CD1c-positive myeloid dendritic cell (primary cell): ENCODE measurements around the gene SLC25A22.
A peak's percentile ranks its signal among the peaks of the same experiment; 100 is the strongest.

Experiments
- DNase-seq: peaks from one replicate; pipeline ENCODE4 v3.0.0-alpha.2; 2016; ENCODE audit errors: extremely low spot score

The SLC25A22 gene

DNA sequence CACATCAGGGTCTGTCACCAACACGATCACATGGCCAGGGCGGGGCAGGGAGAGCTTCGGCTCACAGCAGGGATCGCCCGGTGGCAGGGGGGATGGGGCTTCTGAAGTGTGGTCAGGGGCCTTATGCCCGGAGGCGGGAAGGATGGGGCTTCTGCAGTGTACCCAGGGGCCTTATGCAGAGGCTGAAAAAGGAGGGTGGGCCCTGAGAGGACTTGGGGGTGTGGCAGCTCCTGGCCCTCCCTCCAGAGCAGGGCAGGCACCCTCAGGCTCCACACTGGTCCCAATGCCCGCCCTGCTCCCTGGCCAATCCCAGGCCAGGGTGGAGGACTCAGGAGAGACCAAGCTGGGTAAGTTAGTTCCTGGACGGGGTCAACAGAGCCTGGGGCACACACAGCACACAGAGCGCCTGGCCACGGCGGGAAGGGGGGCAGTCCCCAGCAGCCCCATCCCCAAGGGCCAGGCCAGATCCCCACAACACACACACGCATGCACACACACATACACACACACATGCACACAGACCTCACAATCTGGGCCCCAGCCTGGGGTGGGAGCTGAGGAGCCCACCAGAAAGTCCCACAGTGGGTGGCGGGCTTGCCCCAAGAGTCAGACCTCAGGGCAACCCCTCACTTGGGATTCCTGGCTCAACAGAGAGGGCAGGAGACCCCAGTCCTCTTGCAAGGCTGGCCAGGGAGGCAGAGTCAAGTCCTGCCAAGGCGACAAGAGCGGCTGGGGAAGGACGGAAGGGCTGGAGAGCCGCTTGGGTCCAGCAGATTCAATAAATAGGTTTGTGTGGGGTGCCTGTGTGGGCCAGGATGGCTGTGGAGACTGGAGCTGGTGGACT is 7.1 kb downstream of the SLC25A22 start:
- DNase-seq, result no peak

DNA sequence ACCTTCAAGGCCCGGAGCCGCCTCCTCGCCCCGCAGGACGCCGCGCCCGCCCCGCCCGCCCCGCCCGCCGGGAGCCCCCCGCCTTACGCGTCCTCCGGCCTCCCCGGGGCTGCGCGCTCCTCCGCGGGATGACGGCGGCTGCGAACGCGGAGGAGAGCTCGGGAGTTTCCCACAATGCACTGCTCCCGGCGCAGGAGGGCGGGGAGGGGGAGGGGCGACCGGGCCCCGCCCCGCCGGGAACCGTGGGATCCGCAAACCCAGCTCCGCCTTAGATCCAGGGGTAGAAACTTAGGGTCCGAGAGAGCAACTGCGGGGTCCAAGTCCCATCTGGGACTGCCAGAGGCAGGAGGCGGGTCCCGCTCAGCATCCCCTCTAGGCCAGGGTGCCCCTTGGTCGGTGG is 8.1 kb downstream of the SLC25A22 start, which contains the start of gene CEND1:
TSS of gene CEND1 (minus strand) at position 148 of the 400 bp plus-strand sequence. CDS start 1,514 bp downstream, outside the sequence.
- peak; percentile 44 for DNase-seq

DNA sequence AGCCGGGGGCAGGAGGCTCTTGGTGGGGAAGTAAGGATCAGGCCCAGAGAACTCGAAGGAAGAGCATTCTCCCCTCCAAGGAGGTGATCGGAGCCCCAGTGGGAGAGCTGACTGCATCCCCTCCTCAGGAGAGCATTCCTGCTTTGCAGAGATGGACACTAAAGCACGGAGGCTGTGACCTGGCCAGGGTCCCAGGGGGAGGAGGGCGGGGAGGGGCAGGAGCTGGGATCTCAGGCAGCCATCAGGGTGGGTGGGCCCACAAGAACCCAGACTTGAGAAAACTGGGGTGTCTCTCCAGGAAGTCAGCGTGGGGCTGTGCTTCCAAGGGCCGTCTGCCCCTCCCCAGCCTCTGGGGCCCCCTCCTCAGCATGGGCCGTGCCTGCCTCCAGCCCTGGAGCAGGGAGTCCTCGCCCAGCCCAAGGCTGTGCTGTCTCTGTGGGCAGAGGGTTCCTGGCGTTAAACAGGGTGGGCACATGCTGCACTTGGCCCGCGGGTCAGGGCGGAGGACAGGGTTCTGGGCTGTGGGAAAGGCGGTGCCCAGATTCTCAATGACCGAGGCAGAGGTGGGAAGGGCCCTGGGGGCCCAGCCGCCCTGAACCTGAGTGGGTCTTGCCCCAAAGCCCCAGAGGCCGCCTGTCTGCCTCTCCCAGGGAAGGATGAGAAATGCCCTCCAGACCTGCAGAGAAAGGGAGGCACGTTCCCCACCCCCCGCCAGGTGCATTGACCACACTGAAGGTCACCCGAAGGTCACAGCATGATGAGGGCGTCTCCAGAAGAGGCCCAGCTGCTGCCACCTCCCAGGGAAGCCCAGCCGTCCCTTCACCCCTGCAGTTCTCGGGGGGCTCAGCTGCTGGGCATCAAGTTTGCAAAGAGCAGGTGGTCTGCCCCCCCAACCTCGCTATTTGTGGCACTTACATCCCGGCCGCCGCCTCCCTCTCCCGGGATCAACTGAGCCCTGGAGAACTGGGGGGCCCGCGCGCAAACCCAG is 8.8 kb downstream of the SLC25A22 start:
- DNase-seq, result no peak

DNA sequence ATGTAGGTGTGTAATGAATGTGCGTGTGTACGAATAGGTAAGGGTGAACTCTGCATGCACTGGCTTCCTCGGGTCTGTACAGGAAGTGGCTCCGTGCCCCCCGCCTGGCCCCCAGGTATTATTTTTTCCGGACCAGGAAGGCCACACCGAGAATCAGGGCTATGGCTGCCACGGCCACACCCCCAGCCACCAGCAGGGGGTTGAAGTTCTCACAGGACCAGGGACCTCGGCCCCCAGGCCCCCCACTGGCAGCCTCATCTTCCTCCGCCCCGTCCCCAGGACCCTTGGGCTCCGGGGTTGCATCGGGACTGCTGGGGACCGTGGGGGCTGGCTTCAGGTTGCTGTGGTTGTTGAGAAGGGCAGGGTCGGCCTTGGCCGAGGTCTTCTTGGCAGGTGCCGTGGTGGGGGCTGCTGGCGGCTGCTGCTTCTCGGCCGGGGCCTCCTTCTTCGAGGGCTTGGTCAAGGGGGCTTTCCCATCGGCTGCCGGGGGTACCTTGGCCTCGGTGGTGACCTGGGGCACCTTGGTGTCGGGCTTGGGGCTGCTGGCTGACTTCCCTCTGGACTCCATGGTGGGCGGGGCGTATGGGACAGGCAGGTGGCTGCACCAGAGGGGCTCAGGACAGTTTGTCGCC is 10.0 kb downstream of the SLC25A22 start:
- DNase-seq, result no peak

DNA sequence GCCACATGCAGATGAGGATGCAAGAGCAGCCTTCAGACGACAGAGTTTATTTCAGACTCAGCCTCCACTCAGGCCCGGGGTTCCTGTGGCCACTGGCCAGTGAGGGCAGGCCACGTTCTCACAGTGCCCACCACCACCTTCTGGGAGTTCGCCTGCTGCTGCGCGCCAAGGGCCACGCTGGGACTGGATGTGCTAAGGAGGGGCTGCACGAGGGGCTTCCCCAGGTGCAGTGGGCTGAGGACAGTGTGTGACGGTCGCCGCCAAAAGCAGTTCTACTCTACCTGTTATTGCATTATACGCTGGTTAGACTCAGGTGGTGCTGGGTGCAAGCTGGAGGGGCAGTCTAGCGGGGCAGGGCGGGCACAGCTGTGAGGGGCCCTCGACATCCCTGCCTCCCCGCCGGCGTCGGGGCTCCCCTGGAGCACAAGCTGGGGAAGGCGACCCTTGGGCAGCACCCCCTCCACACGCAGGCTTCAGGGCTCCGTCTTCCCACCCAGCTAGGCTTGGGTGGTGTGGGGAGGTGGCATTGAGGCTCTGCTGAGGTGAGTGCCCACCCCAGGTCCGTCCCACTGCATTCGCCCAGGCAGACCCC is 10.9 kb downstream of the SLC25A22 start:
- no peak for DNase-seq

DNA sequence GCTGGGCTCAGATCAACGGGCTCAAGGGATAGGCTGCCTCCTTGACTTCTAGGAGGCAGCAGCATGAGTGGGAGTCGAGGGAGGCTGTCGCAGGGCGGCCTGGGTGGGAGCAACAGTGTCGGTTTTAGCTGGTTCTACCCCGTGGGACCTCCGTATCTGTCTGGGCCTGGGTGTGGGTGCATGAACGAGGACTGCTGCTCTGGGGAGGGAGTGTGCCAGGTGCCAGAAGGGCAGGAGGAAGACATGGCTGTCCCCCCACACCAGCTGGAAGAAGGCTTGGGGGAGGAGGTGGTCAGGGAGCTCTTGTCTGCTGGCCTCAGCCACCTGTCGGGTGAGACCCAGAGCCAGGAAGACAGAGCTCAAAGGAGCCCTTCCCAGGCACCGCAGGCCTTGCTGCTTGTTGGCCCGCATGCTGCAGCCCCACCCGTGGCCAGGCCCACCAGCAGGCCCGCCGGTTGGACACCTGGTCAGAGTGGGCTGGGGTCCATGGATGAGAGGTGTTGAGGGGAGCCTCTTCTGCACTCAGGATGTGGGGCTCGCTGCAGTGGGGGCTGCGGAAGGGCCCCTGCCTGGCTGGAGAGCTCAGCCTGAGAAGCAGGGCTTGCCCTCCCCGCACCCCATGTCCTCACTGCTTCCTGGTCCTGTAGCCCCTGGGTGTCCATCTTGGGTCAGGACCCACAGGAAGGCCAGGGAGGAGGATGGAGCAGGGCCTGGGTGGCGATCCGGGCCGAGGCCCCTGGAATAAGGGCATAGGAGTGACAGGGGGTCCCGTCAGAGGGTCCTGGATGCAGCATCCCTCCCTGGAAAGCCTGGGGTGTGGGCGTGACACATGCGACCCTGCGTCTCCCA is 11.6 kb downstream of the SLC25A22 start:
- DNase-seq, result no peak

DNA sequence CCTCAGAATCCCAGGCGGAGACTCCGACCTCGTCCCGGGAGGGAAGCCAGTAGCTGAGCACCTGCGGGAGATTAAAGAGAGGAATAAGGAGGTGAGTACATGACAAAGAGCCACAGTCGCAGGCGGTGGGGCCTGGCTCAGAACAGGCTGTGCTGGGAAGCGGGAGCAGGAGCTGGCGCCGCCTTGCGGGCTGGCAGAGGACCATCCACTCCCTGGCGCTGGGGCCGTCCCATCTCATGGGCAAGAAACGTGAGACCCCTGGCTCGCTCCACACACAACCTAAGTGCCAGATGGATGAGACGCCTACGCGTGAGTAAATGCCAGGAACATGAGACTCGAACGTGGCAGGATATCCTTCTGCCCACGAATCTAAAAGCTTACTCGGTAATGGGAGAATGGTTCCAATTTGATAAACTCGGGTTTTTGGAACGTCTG is 14.5 kb downstream of the SLC25A22 start:
- no peak for DNase-seq

DNA sequence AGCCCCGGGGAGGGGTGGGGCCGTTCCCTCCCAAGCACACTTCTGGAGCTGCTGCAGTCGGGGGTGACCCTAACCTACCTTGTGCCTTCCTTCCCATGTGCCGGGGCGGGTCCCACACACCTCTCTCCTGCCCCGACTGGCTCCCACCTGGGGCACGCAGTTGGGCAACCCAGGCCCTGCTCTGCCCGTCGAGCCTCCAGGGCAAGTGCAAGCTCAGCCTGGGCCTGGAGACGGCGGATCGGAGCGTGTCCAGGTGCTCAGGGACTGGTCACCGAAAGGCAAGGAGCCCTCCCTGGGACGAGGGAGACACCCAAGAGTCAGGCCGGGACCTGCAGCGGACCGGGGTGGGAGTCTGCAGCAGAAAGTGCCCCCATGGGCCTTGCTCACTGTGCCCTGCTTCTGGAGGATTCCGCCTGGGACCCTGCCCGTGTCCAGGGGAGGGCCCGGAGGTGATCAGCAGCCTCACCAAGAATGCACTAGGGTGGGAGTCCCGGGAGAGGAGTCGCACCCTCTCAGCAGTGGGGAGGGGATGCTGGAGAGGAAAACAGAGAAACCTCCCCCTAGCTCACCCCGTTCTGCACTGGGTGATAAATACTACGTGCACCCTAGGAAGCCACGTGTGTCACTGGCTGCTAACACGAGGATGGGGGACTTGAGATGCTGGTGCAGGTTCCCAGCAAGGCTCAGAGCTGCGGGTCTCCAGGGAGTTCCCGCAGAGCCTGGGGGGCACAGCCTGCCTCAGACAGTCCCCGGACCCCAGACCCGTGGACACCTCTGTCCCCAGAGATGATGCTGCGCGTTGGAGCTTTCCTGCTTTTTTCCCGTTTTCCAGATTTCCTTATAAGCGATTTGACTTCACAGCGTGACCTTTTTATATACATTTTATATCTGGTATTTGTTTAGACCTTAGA is 15.6 kb downstream of the SLC25A22 start:
- DNase-seq, result no peak

DNA sequence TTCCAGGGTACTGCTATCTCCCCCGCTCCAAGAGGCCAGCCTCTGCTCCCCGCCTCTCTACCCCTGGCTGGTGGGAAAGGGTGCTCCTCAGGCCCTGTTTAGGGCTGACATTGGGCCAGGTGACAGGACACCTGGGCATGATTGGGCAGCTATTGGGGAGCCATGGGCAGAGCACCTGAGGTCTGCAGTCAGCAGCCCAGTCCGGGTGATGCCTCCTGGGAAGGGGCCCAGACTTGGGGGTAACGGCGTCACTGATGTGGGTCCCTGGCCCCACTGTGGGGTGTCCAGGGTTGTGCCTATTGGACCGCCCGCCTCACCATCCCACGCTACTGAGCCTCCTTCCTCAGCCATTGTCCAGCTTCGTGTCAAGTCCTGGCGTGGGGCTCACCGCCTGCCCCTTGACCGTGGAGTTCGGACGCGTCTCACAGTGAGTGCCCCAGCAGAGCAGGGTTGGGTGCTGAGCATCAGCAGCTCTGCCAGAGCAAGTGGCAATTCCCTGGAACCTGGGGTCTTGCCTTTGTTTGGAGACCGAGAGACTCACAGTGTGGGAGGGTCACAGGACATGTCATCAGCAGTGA is 18.0 kb downstream of the SLC25A22 start:
- DNase-seq, result no peak

DNA sequence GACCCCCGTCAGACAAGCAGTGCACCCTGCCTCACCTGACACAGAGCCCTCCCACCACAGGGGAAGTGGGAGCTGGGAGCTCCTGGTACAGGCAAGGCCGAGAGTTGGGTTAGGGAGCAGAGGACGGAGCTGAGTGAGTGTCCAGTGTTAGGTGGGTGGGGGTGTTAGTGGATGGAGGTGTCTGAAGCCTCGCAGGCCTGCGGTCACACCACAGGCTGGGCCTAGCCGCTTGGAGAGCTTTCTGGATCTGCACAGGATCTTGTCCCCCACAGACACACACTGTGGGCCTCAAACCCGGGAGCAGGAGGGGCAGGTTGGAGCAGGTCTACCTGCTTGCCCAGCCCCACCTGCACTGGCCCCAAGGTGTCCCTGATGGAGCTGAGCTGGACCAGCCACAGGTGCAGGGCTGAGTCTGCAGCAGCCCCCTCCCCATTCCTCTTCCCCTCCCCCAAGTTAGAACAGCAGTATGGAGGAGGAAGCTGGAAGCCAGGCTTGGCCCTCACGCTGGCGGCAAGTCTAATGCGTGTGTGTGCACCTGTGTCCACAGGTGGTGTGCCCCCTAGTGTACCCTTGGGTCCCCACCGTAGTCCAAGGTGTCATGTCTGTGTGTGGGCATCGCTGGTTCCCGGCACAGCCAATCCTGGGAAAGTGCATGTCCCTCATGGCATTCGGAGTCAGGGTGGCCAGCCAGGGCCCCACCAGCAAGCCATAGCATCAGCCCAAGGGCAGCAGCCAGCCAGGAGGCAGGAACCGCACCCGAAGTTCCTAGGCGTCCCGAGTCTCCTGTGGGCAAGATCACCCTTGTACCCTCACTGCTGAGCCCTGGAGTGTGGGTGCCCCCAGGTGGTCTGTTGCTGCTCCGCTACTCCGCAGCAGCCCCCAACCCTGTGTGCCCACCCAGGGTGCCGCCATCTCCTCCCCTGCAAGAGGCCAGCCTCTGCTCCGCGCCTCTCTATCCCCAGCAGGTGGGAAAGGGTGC is 18.8 kb downstream of the SLC25A22 start:
- DNase-seq, result no peak

DNA sequence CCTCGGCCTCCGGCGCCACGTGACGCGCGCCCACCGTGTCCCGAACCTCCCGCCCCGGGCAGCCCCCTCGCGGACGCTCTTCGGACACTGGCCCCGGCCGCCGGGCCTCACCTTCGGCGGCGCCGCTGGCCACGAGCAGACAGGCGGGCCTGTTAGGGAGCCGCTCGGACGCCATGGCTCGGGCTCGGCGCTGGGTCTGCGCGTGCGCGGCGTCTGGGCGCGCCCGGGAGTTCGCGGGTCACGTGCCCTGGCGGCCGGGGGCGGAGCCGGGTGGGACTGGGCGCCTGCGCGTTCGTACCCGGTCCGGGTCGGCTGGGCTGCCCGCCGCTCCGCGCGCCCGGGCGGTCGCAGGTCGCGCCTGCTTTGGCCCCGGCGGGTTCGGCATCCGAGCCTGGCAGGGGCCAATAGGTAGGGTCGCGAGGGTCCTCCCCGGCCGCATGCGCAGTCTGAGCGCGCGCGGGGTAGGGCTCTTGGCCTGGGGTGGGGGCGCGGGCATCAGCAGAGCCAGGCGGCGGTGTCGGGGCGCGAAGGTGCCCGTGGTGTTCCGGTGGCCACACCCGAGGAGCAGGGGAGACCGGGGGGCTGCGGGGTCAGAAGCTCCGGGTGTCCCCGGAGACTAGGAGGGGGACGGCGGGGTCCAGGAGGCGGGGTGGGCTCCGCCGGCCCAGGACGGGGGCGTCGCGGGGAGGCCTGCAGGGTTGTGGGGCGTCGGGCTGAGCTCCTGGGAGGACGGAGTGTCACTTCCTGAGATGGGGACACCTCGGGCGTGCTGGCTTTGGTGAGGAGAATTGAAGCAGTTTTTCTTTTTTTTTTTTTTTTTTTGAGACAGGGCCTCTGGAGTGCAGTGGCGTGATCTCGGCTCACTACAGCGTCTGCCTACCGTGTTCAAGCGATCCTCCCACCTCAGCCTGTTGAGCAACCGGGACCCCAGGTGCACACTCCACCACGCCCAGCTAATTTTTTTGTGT is 20.5 kb downstream of the SLC25A22 start, which contains the start of gene GATD1:
TSS of gene GATD1 (minus strand) at position 200 of the 968 bp plus-strand sequence. CDS start at position 175, 25 bp downstream.
- peak; percentile 96 for DNase-seq

DNA sequence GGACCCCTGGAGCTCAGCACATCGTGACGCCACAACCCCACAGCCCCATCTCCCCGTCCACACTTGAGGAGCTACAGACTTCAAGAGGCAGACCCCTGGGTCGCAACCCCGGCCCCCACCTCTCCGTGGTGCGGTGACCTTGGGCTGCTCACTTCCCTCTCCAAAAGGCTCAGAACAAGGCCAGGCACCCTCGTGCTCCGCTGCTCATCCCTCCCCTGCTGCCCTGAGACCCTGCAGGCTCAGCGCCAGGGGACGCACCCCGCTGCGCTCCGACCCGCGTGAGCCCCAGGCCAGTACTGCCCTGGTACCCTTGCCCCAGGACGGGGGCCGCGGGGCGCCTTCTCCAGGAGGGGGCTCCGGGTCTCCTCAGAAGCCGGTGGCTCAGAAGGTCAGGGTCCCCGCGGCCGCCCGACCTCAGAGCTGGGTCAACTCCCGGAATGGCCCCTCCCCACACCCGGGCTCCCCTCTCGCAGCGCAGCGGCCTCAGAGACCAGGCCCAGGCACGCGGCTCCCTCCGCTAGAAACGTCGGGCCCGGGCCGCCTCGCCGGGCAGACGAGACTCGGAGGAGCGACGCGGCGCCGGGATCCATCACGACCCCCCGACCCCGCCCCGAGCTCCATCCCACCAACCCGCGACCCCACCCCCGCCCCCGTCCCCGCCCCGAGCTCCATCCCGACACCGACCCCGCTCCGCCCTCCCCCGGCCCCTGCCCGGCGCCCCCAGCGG is 21.4 kb downstream of the SLC25A22 start:
- peak; percentile 37 for DNase-seq

DNA sequence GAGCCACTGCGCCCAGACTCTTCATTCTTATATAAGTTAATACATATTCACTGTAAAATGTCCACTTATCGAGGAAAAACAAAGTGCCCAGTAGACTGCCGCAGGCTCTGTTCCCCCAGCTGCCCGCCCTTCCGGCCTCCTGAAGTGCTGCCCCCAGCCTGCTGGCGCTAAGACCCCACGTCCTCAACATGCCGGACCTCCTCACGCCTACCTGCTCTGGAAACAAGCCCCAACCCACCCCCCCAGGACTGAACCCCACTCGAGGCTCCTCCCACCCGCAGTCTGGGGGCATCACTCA is 21.9 kb downstream of the SLC25A22 start:
- no peak for DNase-seq

DNA sequence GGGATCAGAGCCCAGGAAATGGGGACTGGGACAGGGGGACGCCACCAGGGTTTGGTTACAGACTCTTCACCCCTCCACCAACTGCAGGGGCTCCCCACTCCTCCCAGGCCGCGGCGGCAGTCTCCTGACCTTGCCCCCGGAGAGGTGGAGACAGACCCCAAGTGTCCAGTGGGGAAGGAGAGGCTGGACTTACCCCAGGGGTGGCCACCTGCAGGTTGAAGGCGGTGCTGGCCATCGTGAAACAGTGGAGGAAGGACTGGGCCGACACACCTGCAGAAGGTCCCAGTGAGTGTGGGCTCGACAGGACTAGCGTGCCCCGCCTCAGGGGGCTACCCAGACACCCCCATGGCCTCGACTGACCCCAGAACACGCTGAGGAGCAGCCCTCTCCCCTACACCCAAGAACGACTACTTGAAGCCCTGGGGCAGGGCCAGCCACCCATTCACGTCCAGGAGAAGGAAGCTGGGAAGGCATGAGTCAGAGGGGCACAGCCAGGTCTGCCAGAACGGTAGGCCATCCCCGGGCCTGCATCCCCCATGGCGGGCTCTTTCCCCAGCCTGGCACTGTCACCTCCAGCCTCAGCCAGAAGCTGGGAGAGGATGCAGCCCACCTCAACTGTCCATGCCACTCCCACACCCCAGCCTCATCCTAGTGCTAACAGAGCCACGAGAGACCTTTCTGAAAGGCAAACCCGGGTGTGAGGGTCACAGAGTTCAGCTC is 23.0 kb downstream of the SLC25A22 start:
- DNase-seq, result no peak

DNA sequence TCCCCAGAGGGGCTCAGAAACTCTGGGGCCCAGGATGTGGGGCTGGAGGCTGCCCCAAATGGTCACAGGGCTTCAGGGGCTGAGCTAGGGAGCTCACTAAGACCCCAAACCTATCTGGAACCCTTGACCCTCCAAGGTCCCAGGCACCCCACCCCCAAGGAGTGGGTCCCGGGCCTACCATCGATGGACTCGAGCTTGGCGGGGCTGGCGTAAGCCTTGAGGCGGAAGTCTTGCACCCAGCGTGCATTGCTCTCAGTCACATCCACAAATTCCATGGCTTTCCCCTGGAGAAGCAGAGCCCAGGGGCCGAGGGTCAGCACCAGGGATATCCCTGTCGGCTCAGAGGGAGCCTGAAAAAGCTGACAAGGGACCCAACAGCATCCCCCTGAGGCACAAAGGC is 24.3 kb downstream of the SLC25A22 start:
- DNase-seq, result no peak
